Astrocyte (in vitro differentiated cells and primary cell): ENCODE data around the gene ARL15. TPM values are rescaled to one million over a fixed set of nuclear protein-coding genes. Genes with fewer than 3 reads are reported as not detected.
"Not testable (repeated sequence)": the region's sequence is repeated elsewhere in the genome, so short reads cannot be mapped to it uniquely, and the experiment has no call there.

Experiments used
- DNase-seq: peaks from one replicate; pipeline ENCODE4 v3.0.0-alpha.2; 2010; ENCODE audit warnings: low read depth
- FAIRE-seq: peaks from 2 replicates; lab custom pipeline; 2011; peaks lifted over from hg19 to GRCh38; lab: Jason Lieb, UNC
- H2AFZ ChIP-seq: 2 replicates; pipeline ENCODE4 v1.6.0; 2012; ENCODE audit warnings: low read depth, low read length, inconsistent platforms
- H3K27ac ChIP-seq: 2 replicates; pipeline ENCODE4 v1.5.1; 2011; ENCODE audit warnings: low read depth, low read length, inconsistent platforms
- H3K27me3 ChIP-seq: 2 replicates; pipeline ENCODE4 v1.6.0; 2011; ENCODE audit warnings: low read length, inconsistent platforms; ENCODE audit not compliant: insufficient read depth
- H3K36me3 ChIP-seq: 2 replicates; pipeline ENCODE4 v1.5.1; 2011; ENCODE audit warnings: low read length, inconsistent platforms; ENCODE audit not compliant: insufficient read depth
- H3K4me1 ChIP-seq: 2 replicates; pipeline ENCODE4 v1.5.1; 2011; ENCODE audit warnings: low read length, inconsistent platforms; ENCODE audit not compliant: insufficient read depth
- H3K4me2 ChIP-seq: 2 replicates; pipeline ENCODE4 v1.6.0; 2012; ENCODE audit warnings: low read length, inconsistent platforms
- H3K4me3 ChIP-seq: 2 replicates; pipeline ENCODE4 v1.5.1; 2011; ENCODE audit warnings: low read depth, mild to moderate bottlenecking, low read length, inconsistent platforms; ENCODE audit not compliant: insufficient read depth
- H3K79me2 ChIP-seq: 2 replicates; pipeline ENCODE4 v1.6.0; 2012; ENCODE audit warnings: mild to moderate bottlenecking, low read length, inconsistent platforms; ENCODE audit not compliant: insufficient read depth
- H3K9ac ChIP-seq: 2 replicates; pipeline ENCODE4 v1.6.0; 2012; ENCODE audit warnings: mild to moderate bottlenecking, low read length, inconsistent platforms
- H3K9me3 ChIP-seq: 2 replicates; pipeline ENCODE4 v1.5.1; 2012; ENCODE audit warnings: low read depth, mild to moderate bottlenecking, low read length, inconsistent platforms; ENCODE audit not compliant: insufficient read depth
- H4K20me1 ChIP-seq: 2 replicates; pipeline ENCODE4 v1.6.0; 2012; ENCODE audit warnings: low read length, inconsistent platforms; ENCODE audit not compliant: insufficient read depth
- H3K27ac Mint-ChIP-seq: one replicate; pipeline ENCODE4 v1.8.0; 2021; ENCODE audit warnings: mild to moderate bottlenecking, mixed read lengths; ENCODE audit not compliant: unreplicated experiment
- H3K27me3 Mint-ChIP-seq: one replicate; pipeline ENCODE4 v1.8.0; 2021; ENCODE audit warnings: low read depth, mixed read lengths; ENCODE audit not compliant: unreplicated experiment
- H3K36me3 Mint-ChIP-seq: one replicate; pipeline ENCODE4 v1.8.0; 2021; ENCODE audit warnings: low read depth, mixed read lengths; ENCODE audit not compliant: unreplicated experiment
- H3K4me1 Mint-ChIP-seq: one replicate; pipeline ENCODE4 v1.8.0; 2021; ENCODE audit warnings: low read depth, mixed read lengths; ENCODE audit not compliant: unreplicated experiment
- H3K4me3 Mint-ChIP-seq: one replicate; pipeline ENCODE4 v1.8.0; 2021; ENCODE audit warnings: mild to moderate bottlenecking, moderate library complexity, mixed read lengths; ENCODE audit not compliant: unreplicated experiment
- H3K9me3 Mint-ChIP-seq: one replicate; pipeline ENCODE4 v1.8.0; 2021; ENCODE audit warnings: mild to moderate bottlenecking, mixed read lengths; ENCODE audit not compliant: unreplicated experiment
- CTCF ChIP-seq: IDR thresholded peaks from 2 replicates; pipeline ENCODE4 v1.5.1; 2011; ENCODE audit warnings: low read depth, mild to moderate bottlenecking, inconsistent platforms, low read length, moderate library complexity; ENCODE audit not compliant: insufficient read depth
- EZH2 ChIP-seq: IDR thresholded peaks from 2 replicates; pipeline ENCODE4 v1.6.1; 2012; ENCODE audit warnings: mild to moderate bottlenecking, low read length, inconsistent platforms; ENCODE audit not compliant: insufficient read depth
- total RNA-seq: library from RNA; stranded (reverse); gene quantifications from 2 replicates; pipeline ENCODE4 v1.2.1, GENCODE V29; 2021

The ARL15 gene
- total RNA-seq, 1 donor from 2014 or later, result 29.1 TPM

DNA sequence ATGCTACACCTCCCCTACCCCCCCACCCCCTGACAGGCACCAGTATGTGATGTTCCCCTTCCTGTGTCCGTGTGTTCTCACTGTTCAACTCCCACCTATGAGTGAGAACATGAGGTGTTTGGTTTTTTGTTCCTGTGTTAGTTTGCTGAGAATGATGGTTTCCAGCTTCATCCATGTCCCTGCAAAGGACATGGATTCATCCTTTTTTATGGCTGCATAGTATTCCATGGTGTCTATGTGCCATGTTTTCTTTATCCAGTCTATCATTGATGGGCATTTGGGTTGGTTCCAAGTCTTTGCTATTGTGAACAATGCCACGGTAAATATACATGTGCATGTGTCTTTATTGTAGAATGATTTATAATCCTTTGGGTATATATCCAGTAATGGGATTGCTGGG lies 328.1 kb downstream of the ARL15 start:
- not testable (repeated sequence) for H3K4me2 ChIP-seq, H3K36me3 Mint-ChIP-seq, H3K27me3 ChIP-seq, H2AFZ ChIP-seq, H3K27me3 Mint-ChIP-seq, DNase-seq, H4K20me1 ChIP-seq, H3K9me3 ChIP-seq, H3K9ac ChIP-seq, H3K4me1 Mint-ChIP-seq, H3K4me1 ChIP-seq, FAIRE-seq, H3K27ac ChIP-seq, H3K9me3 Mint-ChIP-seq, H3K27ac Mint-ChIP-seq, H3K4me3 Mint-ChIP-seq, H3K79me2 ChIP-seq, H3K36me3 ChIP-seq, H3K4me3 ChIP-seq

- Mint-ChIP-seq H3K27me3 (no peaks in the 10 kb centered on the region), H3K27ac (no peak overlapping the region), H3K9me3 (peaks cover 5% of the 10 kb centered on the region), H3K36me3 (peaks cover 3% of the 10 kb centered on the region), H3K4me1 (no peaks in the 10 kb centered on the region), H3K4me3 (no peak overlapping the region)
- no peak for DNase-seq
- H3K27ac ChIP-seq, result no peak overlapping the region
- no peak overlapping the region for H3K9ac ChIP-seq
- H3K9me3 ChIP-seq, result no peaks in the 10 kb centered on the region
- H3K36me3 ChIP-seq, result no peaks in the 10 kb centered on the region
- no peak overlapping the region for H3K4me3 ChIP-seq
- no peaks in the 10 kb centered on the region for H4K20me1 ChIP-seq
- H3K79me2 ChIP-seq, result no peaks in the 10 kb centered on the region
- no peak for FAIRE-seq
- TF ChIP-seq EZH2 (no peak), CTCF (no peak)
- no peaks in the 10 kb centered on the region for H3K27me3 ChIP-seq
- H3K4me2 ChIP-seq, result no peak overlapping the region
- no peak overlapping the region for H2AFZ ChIP-seq
- H3K4me1 ChIP-seq, result no peaks in the 10 kb centered on the region
Measured at GRCh38 chr5:53980061-53980460, 330.3 kb downstream of the ARL15 start.

DNA sequence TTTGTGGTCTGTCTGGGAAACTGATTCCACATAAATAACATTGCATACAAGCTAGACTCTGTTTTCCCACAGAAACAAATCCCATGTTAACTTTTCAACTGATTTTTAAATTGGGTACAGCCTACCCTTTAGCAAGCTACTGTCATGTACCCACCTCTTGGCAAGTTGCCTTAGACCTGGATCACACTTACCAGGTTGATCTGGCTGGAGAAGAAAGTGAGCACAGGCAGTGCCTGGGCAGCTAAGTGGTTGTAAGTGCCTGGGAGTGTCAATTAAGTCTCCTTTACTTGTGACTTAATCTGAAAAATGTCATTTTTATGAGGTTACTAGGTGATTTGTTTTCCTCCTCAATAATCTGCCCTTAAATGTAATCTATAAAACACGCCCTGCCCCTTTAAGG lies 336.4 kb downstream of the ARL15 start:
- H3K9me3 Mint-ChIP-seq, result no peaks in the 10 kb centered on the region
- no peaks in the 10 kb centered on the region for H4K20me1 ChIP-seq
- H3K79me2 ChIP-seq, result no peaks in the 10 kb centered on the region
- no peak overlapping the region for H3K27ac ChIP-seq
- no peaks in the 10 kb centered on the region for H3K4me1 ChIP-seq
- no peak overlapping the region for H3K27ac Mint-ChIP-seq
- H3K4me3 ChIP-seq, result no peak overlapping the region
- no peaks in the 10 kb centered on the region for H3K27me3 Mint-ChIP-seq
- H3K9me3 ChIP-seq, result no peaks in the 10 kb centered on the region
- no peak overlapping the region for H2AFZ ChIP-seq
- no peak for FAIRE-seq
- H3K9ac ChIP-seq, result no peak overlapping the region
- no peak overlapping the region for H3K4me3 Mint-ChIP-seq
- no peak for TF ChIP-seq EZH2
- no peak for TF ChIP-seq CTCF
- H3K36me3 ChIP-seq, result no peaks in the 10 kb centered on the region
- peaks cover 3% of the 10 kb centered on the region for H3K36me3 Mint-ChIP-seq
- no peaks in the 10 kb centered on the region for H3K27me3 ChIP-seq
- H3K4me1 Mint-ChIP-seq, result no peaks in the 10 kb centered on the region
- DNase-seq, result no peak
- no peak overlapping the region for H3K4me2 ChIP-seq
